Left ventricle myocardium superior (tissue), 1 donor: ENCODE results near the gene PTN. TPM values are rescaled to one million over a fixed set of nuclear protein-coding genes. Genes with fewer than 3 reads are reported as not detected.

Experiments used
- ATAC-seq: fragments of 200-7000 bp; cut with Tn5 transposase; one replicate; pipeline ENCODE4 v1.9.1; 2020; ENCODE audit warnings: mild to moderate bottlenecking, moderate library complexity
- DNase-seq: peaks from one replicate; pipeline ENCODE4 v3.0.0-alpha.2; 2020
- intact Hi-C: fragments of 100-400 bp; cut with micrococcal nuclease; formaldehyde crosslinking; loops from one replicate; pipeline ENCODE4 v1.11.0; 2022
- total RNA-seq: library from RNA; stranded (reverse); fragmentation: NEBNext Ultra II Directional; extraction: Animal tissue kit (Norgen Biotek cat#: 25700); gene quantifications from one replicate; pipeline ENCODE4 v1.2.1, GENCODE V29; 2021
- donor health status: DM: no; HTN: yes; CAD: no; lungs with severe emphysema.

Gene PTN
- total RNA-seq, 1 donor from 2014 or later, result 14.3 TPM

DNA sequence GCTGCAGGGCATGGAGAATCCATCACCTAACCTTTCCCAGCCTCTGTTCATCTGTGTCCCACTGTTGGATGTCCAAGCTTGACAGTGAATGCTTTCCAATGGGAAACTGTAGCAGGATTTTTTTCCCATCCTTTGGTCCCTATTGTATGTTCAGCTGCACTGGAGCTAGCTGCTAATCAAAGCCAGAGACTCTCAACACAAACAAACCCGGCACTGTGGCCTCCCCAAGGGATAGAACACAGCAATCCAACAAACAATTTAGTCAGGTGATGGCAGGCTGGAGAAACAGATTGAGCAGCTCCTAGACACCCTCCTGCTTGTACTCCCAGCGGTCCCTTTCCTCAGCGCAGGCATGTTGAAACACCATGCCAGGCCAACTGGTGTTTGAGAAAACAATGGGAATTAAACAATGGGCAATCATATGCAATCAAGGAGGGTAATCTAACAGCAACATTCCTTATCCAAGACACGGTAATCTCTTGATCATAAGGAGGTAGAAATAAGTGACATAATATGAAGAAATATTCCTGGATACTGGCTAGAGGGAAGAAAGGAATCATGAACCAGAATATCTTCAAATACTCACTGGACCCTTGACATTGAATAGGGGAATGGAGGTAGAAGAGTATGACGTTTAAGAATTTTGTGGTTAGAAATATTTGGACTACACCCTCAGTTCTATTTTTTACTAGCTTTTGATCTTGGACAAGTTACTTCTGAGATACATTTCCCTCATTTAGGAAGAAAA lies 15.0 kb downstream of the PTN start:
- DNase-seq (no peak), ATAC-seq (peak; percentile 77)
- intact Hi-C loops, result no loop called here

DNA sequence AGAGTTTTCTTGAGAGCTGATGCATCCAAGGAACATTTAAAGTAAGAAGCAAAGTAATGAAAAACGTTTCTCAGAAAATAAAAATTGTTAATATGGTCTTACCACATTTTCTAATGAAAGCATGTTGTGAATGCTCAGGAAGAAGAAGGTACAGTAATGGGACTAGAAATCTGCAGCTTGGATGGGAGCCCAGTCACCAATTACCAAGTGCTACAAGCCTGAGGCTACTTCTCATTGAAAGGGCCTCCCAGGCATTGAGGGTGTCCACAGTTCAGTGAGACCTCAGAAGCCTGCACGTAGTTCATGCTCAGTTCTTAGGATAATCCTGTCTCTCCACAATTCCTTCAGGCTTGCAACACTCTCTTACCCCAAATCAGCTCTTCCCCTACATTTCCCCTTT lies 17.6 kb downstream of the PTN start:
- DNase-seq, result no peak
- ATAC-seq, result no peak
- intact Hi-C loops, result no loop called here

DNA sequence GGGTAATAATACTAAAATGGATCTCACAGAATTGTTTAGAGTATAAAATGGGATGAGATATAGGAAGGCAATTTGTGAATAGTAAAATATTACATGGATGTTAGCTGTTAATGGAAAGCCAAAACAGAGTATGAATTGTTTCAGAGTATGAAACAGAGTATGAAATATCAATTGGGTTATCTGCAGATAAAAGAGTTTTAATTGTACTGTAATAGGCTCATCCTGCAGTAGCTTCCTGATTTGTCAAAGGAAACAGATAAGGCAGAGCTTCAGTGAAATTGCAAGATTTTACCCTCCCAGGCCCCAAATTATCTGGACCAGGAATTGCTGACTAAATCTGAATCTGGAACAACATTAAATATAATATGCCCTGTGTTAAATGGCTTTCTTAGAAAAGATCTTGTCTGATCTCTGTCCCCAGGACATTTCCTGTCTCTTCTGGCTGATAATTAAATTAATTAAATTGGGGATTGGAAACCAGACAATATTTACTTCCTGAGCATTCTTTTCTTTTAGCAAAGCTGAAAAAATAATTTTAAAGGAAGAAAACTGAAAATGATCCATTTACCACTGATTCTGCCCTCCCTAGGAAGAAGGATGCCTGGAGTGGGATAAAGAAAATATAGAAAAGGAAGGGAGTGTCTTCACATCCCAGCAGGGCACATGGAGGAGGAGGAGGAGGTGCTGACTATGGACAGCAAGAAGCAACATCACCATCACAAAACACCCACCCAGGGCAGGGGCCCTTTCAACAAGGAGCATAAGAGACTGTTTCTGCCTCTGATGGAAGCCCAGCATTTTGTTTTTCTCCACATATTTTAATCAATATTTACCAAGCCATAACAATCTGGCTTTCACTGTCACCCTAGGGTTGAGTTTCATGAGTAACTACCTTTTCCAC lies 18.5 kb downstream of the PTN start:
- DNase-seq, result no peak
- intact Hi-C loops, result no loop called here
- no peak for ATAC-seq

DNA sequence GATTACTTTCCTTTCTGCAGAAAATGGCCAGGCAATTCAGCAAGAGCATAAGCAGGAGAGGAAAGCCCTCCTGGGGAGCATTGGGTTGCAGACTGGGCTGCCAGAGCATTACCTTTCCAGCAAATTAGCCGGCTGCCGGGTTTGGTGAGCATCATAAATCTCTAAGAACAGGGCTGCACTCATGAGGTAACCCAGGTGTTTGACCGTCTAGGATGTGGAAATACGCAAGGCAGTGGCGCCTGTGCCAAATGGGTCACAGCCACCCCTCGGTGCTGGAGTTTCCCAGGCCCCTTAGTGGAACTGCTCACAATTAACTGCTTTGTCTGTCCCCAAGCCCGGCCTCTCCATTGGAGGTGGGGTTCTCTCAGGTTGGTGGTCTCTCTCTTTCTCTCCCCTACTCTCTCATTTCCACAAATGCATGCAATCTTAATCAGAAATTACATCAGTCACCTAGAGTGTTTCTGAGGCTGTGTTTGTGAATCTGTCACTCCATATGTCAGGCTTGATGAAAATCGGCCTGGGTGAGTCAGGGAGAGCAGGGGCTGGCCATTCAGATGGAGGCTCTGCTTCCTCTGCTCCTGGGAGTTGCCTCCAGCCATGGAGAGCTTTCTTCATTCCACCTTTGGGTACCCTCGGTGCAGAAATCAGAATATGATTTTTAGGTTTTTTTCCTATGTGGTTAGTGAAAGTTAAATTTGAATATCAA lies 26.7 kb downstream of the PTN start:
- DNase-seq (no peak), ATAC-seq (no peak)
- intact Hi-C loops, result no loop called here

DNA sequence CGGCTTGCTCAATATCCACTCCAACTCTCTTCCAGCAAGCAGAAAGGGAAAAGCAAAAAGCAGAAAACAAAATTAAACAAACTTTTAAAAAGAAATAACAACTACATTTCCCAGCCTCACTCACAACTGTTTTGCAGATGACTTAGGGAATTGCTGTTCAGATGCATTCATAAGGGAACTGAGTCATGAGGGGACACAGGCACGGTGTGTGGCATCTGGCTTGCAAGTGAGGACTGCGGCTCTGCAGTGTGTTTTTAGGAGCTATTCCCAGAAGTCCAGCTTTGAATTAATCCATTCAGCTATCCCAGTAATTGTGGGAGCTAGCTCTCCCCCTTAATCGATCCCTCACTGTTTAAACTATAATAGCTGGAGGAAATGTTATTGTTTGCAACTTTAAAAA lies 30.3 kb downstream of the PTN start:
- no peak for ATAC-seq
- no peak for DNase-seq
- intact Hi-C loops, result no loop called here

DNA sequence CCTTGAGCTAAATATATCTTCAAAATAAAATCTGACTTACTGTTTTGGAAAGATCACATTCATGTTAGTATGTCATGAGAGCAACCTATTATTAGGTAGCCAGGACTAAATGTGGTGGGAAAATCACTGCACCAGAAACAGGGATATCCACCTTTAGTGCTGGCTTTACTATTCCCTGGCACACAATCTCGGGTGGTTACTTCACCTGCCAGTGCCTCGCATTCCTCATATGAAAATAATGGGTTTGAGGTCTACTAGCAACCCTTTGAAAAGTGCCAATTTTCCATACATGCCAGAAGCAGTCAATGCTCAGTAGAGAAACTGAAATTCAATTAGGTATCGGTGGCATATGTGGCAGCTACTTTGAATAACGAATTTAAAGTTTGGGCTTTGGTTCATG lies 36.8 kb downstream of the PTN start:
- ATAC-seq, result no peak
- DNase-seq, result no peak
- intact Hi-C loops, result no loop called here

DNA sequence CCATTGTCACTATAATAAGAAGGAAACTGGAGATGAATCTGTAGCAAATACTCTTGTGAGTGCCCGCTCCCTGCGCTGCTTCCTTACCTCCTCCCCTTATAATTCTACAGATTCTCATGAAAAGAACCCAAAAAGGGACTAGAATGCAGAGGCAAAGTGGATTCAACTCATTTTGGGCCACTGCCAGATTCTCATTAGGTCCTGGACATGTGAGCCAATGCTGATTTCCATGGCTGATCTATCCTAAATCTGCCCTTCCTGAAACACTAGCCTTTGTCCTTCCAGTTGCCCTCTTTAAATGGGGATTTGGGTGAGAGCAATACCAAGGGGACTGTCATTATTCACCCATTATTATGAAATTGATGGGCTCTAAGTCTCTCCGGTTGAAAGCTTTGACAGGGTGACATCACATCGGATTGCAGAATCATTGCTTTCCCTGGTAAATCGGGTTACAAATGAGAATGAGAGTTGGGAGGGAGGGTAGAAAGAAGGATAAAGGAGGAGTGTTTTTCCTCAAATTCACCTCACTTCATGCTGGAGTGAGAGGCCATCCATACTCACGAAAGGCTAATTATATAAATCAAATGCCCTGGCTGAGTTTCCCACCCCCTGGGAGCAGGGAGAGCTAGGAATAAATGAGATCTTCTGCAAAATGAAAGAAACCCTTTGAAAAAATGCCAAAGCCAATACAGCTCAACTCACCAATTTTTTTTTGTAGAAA lies 37.5 kb downstream of the PTN start:
- intact Hi-C loops, result no loop called here
- ATAC-seq (no peak), DNase-seq (no peak)

DNA sequence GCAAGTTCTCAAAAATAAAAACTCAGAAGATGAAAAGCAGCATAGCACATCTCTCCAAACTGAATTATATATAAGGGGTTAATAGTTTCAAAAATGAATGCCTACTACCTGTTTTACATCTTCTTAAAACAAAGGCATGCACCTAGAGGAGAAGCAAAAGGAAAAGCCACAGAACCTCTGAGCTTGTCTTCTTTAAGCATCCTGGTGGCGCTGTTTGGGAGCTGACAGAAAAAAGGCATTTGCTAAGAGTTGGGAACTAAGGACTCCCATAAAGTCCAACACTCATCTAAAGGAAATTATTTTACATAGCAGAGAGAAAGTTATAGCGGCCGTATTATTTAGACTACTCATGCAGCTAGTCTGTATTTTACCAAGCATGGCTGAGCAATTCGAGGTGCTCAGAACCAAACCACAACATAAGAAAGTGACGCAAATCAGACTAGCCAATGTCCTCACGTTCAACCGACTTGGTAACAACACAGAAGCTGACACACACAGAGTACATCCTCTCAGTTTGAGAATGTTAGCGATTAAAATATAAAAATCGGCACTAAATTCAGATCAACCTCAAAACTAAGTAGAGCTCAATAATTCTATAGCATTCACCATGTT lies 38.8 kb downstream of the PTN start:
- no peak for DNase-seq
- ATAC-seq, result no peak
- intact Hi-C loops, result no loop called here

DNA sequence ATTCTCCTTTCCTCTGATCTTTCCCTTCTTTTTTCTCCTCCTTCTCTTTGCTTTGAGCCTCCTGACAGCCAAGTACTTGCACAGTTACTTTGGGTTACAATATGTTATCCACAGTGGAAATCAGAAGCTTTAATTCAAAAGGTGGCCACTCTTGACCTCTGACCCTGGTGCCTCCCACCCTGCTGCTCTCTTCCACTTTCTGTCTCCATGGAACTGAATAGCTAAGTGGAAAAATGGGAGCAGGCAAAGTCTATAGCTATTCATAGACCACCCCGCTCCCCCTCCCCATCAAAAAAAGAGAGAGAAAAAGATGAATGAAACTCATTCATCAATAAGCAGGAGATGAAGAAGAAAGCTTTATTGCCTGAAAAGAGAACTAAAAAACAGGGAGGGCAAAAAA lies 39.4 kb downstream of the PTN start:
- no peak for ATAC-seq
- intact Hi-C loops, result no loop called here
- no peak for DNase-seq

DNA sequence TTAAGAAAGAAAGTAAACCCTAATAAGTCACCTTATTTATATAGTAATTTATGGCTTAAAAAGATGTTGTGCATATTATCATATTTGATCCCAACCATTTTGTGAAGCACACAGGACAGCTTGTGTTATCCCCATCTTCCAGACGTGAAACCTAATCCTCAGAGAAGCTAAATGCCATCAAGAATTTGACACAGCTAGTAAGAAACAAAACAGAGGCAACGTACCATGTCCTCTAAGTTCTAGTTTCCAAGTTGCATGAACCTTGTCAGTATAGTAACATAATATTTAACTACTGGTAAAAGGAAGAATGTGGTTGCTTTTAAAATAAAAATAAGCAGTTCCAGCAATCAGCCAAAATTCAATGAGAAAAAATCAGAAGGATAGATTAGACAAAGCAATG lies 41.5 kb downstream of the PTN start:
- intact Hi-C loops, result no loop called here
- ATAC-seq, result no peak

DNA sequence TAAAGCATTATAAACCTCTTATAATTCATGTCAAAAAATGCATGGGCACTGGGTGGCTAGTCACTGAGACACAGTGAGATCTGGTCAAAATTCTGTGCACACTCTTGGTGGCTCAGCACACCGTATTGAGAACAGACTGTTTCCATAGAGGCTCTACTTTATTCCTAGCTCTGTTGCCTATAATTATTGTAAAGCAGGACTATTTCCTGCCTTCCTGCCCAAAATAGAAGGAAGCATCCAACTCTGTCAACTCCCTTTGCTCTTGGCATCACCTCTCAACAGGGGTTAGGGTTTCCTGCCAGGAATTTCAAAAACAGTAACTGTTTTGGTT lies 45.1 kb downstream of the PTN start:
- DNase-seq (no peak), ATAC-seq (no peak)
- intact Hi-C loops, result no loop called here

More for the DNA sequence above, 41.5 kb downstream of the PTN start:
- no peak for DNase-seq

DNA sequence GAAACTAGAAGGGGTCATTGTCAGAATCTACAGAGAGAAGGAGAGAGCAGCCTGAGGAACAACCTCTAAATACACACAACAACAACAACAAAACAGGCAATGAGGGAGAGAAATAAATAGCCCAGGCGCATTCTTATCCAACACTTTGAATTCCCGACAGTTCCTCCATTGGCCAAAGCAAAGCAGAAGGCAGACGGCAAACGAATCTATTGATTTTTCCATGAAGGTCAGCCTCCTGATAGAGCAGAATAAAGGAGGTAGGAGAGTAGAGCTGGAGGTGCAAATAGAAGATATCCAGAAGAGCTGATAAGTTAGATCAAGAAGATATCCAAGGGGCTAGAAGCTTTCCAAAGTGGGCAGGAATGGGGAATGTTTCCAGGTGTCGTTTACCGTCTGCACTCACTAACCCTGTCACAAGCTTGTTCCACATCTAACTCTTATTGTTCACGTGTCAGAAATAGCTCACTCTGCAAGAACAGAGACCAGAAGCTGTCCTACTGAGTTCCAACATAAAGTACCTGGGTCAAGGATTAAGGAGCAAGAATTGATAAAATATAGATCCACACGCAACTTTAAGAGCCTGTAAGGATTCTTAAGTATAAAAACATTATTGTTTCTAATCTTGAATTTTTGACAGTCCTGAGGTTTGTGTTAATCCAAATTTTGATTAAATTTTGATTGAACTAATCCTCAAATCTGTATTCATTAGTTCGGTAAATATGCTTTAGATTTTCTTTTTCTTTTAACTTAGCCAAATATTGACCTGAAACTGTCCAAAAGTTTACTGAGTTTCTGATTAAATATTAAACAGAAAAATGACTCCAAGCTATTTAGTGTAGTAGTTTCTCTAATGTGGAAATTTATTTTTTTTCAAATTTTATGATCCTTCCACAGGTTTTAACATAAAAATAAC lies 45.7 kb downstream of the PTN start:
- ATAC-seq, result no peak
- intact Hi-C loops, result no loop called here
- no peak for DNase-seq

DNA sequence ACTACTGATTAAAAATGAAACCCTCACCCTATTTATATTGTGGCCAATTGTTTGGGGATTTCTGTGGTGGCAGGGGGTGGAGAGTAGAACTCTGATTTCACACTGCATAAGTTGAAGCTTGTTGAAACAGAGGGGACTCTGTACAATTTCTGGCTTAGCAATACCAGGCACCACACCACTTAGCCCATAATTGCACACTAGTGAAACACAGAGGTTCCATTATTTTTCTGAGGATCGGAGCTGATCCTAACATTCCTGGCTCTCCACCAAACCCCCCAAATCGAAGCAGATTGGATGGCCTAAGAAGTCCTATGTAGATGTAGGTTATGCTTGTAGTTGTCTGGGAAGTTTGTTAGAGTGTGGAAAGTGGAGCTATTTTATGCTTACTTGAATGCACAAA lies 47.0 kb downstream of the PTN start:
- DNase-seq (no peak), ATAC-seq (no peak)
- intact Hi-C loops, result no loop called here

DNA sequence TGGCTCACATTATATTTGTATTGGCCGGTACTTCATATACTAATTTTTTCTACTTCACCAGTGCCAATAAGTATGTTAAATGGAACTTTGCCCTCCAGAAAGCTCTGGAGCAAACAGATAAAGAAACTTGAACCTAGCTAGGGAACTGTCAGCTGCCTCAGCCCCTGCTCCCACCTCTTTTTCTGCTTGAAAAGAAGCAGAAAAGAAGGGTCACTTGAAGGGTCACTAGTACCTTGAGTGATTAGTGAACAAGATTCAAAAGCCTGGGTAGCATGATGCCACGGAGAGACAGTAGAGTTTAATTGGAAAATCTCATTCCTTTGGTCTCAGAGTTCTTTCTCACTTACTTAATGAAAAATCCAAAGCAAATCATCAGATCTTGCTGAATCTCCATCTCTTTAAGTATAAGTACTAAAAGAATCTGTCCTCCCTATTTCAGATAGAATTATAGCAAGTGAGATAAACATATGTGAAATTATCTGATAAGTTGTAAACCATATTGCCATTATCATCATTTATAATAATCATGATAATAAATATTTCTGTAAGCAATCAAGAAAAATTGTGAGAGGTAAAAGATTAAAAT lies 47.7 kb downstream of the PTN start:
- DNase-seq (no peak), ATAC-seq (no peak)
- intact Hi-C loops, result no loop called here

DNA sequence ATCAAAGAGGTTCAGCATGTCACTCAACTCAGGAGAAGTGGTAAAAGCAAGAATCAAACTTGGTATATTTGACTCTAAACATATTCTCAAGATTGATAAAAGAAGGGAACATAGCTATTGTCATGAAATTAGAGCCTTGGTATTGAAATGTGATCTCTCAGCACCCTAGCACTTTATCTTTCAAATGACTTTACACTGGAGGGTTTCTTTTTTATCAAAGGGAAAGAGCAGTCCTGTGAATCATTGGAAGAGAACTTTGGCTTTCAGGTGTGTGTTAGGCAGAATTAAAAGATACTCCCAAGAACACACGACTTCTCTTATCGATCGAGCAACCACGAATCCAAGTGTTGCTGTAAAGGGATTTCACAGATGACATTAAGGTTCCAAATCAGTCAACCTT lies 54.4 kb downstream of the PTN start:
- no peak for ATAC-seq
- intact Hi-C loops, result no loop called here
- no peak for DNase-seq

DNA sequence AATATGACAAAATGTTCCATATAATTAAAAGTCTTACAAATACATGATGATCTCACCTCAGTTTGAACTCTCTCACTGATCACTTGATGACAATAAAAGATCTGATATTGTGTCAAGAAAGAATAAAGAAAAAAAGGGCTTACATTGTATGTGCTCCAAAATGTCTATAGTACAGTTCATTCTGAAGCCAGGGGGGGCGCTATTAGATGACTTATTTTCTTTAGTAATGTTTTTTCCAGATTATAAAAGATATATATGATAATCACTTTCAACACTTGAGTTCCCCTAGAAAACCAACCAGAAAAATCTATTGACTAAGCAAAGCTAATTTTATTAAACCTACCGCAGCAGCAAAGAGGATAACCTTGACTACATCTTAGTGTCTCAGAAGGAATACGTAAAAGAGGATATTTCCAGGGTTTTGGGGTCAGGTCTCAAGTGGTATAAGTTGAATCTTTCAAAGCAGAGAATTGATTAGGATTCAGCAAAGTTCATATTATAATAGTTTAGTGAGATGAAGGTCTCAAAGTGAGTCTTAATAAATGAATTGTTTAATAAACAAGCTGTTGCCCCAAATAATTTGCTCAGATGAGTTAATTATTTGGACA lies 55.8 kb downstream of the PTN start:
- ATAC-seq, result no peak
- DNase-seq, result no peak
- intact Hi-C loops, result no loop called here

DNA sequence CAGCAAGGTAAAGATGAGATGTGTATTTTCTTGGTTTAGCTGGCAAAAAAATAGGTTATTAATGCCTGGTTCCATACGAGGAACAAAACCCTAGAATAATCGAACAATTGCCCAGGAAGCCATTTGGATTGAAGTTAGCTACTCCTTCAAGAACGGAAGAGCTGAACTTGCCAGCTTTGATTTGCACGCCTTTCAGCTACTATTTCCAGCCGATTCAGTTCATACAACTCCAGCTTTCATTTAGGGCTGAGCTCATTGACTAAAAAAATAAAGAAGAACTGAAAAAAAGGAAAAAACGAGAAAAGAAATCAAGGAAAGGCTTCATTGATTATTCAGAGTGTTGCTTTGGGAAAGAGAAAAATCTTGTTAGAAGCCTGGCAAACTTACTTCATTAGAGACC lies 60.4 kb downstream of the PTN start:
- ATAC-seq (no peak), DNase-seq (no peak)
- intact Hi-C loops, result no loop called here

DNA sequence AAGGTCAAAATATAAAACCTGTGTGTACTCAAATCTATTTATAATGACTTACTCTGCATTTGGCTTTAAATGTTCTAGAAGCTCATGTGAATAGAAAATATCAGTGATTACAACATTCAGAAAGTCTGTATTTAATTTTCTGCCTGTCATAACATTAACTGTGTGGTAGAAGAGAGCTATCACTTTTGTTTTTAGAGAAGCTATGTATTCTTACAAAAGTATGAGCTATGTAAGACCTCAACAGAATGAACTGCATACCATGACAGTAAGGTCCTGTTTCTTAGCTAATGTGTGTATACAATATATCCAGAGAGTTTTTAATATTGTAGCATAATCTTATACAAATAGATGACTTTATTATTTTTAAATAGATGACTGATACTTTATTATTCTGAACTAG lies 61.5 kb downstream of the PTN start:
- DNase-seq, result no peak
- intact Hi-C loops, result no loop called here
- ATAC-seq, result no peak
